HG02642 (cell line): ENCODE data around the gene SRP19.
A peak's percentile ranks its signal among the peaks of the same experiment; 100 is the strongest.
"Not testable (repeated sequence)": the region's sequence is repeated elsewhere in the genome, so short reads cannot be mapped to it uniquely, and the experiment has no call there.

Experiments used
- ATAC-seq: cut with Tn5 transposase; IDR thresholded peaks from one replicate; pipeline ENCODE4 v1.9.1; 2021; ENCODE audit warnings: mild to moderate bottlenecking; ENCODE audit not compliant: unreplicated experiment, poor library complexity

SRP19 gene

GRCh38 chr5:112867411-112867810 lies 6.3 kb downstream of the SRP19 start:
- no peak for ATAC-seq

GRCh38 chr5:112869948-112870347 lies 8.9 kb downstream of the SRP19 start:
- ATAC-seq = peak; percentile 83

GRCh38 chr5:112870966-112871365 lies 9.9 kb downstream of the SRP19 start:
- no peak for ATAC-seq

- ATAC-seq = no peak
Measured at GRCh38 chr5:112876362-112876761, 15.3 kb downstream of the SRP19 start.

GRCh38 chr5:112878101-112878500 lies 17.0 kb downstream of the SRP19 start:
- no peak for ATAC-seq

- ATAC-seq = no peak
Measured at GRCh38 chr5:112878760-112879159, 17.7 kb downstream of the SRP19 start.

GRCh38 chr5:112880219-112880964 lies 19.3 kb downstream of the SRP19 start:
- no peak for ATAC-seq

- no peak for ATAC-seq
Measured at GRCh38 chr5:112883192-112883591, 22.1 kb downstream of the SRP19 start.

- no peak for ATAC-seq
Measured at GRCh38 chr5:112885001-112885400, 23.9 kb downstream of the SRP19 start.

- no peak for ATAC-seq
Measured at GRCh38 chr5:112886975-112887374, 25.9 kb downstream of the SRP19 start.

GRCh38 chr5:112892066-112892465 lies 31.0 kb downstream of the SRP19 start:
- ATAC-seq = not testable (repeated sequence)

GRCh38 chr5:112892776-112893175 lies 31.7 kb downstream of the SRP19 start:
- ATAC-seq = no peak

- no peak for ATAC-seq
Measured at GRCh38 chr5:112895682-112896081, 34.6 kb downstream of the SRP19 start.

GRCh38 chr5:112902561-112902960 lies 41.5 kb downstream of the SRP19 start:
- no peak for ATAC-seq

GRCh38 chr5:112904996-112905395 lies 43.9 kb downstream of the SRP19 start:
- not testable (repeated sequence) for ATAC-seq

- no peak for ATAC-seq
Measured at GRCh38 chr5:112906637-112907036, 45.5 kb downstream of the SRP19 start.

GRCh38 chr5:112907166-112907631 lies 46.1 kb downstream of the SRP19 start:
- no peak for ATAC-seq

- no peak for ATAC-seq
Measured at GRCh38 chr5:112908854-112909253, 47.8 kb downstream of the SRP19 start.

GRCh38 chr5:112910529-112910928 lies 49.4 kb downstream of the SRP19 start:
- ATAC-seq = no peak

- ATAC-seq = no peak
Measured at GRCh38 chr5:112914584-112914983, 53.5 kb downstream of the SRP19 start.

- ATAC-seq = peak; percentile 41
Measured at GRCh38 chr5:112915831-112916230, 54.7 kb downstream of the SRP19 start.

GRCh38 chr5:112917453-112917995 lies 56.4 kb downstream of the SRP19 start:
- no peak for ATAC-seq
